GM12892 (cell line): ENCODE results near the gene WDR83.

ENCODE experiments used
- POLR2A ChIP-seq: IDR thresholded peaks from 2 replicates; pipeline ENCODE4 v1.6.1; 2011; ENCODE audit warnings: low read depth, low read length, control low read depth
- POLR2AphosphoS5 ChIP-seq: IDR thresholded peaks from 2 replicates; pipeline ENCODE4 v1.6.1; 2011; ENCODE audit warnings: low read depth, low read length, control low read depth
- TAF1 ChIP-seq: IDR thresholded peaks from 2 replicates; pipeline ENCODE4 v1.6.1; 2011; ENCODE audit warnings: low read depth, mild to moderate bottlenecking, control low read depth, low read length, borderline replicate concordance

- no peak for TF ChIP-seq POLR2A
- TF ChIP-seq TAF1: no peak
- TF ChIP-seq POLR2AphosphoS5: no peak
These were observed 19.2 kb downstream of the WDR83 start for GRCh38 chr19:12685831-12686230.
